ENCODE measurements around the gene RIPOR3.
A peak's percentile ranks its signal among the peaks of the same experiment; 100 is the strongest.

Gene RIPOR3

GRCh38 chr20:50554694-50555579 lies 136.4 kb downstream of the RIPOR3 start:
- no peak for DNase-seq (ENCODE audit: low spot score)

GRCh38 chr20:50552979-50553378 lies 138.4 kb downstream of the RIPOR3 start:
- DNase-seq (ENCODE audit: low spot score) = no peak

GRCh38 chr20:50551288-50551687 lies 140.1 kb downstream of the RIPOR3 start:
- no peak for DNase-seq (ENCODE audit: low spot score)

GRCh38 chr20:50550531-50550930 lies 140.8 kb downstream of the RIPOR3 start:
- DNase-seq (ENCODE audit: low spot score) = no peak

- DNase-seq (ENCODE audit: low spot score) = no peak
Measured at GRCh38 chr20:50548396-50548795, 142.9 kb downstream of the RIPOR3 start.

- DNase-seq (ENCODE audit: low spot score) = no peak
Measured at GRCh38 chr20:50547964-50548363, 143.4 kb downstream of the RIPOR3 start.

GRCh38 chr20:50546729-50547314 lies 144.5 kb downstream of the RIPOR3 start:
- DNase-seq (ENCODE audit: low spot score) = peak; percentile 73

GRCh38 chr20:50545126-50545525 lies 146.2 kb downstream of the RIPOR3 start:
- DNase-seq (ENCODE audit: low spot score) = no peak

GRCh38 chr20:50543326-50543725 lies 148.0 kb downstream of the RIPOR3 start:
- DNase-seq (ENCODE audit: low spot score) = peak; percentile 61

- DNase-seq (ENCODE audit: low spot score) = peak; percentile 77
Measured at GRCh38 chr20:50541606-50542041, 149.7 kb downstream of the RIPOR3 start.

GRCh38 chr20:50540620-50541605 lies 150.4 kb downstream of the RIPOR3 start:
- no peak for DNase-seq (ENCODE audit: low spot score)

GRCh38 chr20:50539798-50540197 lies 151.5 kb downstream of the RIPOR3 start:
- peak; percentile 56 for DNase-seq (ENCODE audit: low spot score)

- DNase-seq (ENCODE audit: low spot score) = no peak
Measured at GRCh38 chr20:50538276-50538675, 153.1 kb downstream of the RIPOR3 start.

GRCh38 chr20:50537546-50538201 lies 153.7 kb downstream of the RIPOR3 start:
- no peak for DNase-seq (ENCODE audit: low spot score)

- no peak for DNase-seq (ENCODE audit: low spot score)
Measured at GRCh38 chr20:50536333-50536732, 155.0 kb downstream of the RIPOR3 start.
